Jurkat, Clone E6-1 (cell line): Measurements from ENCODE around the gene TSFM.

Source experiments
- DNase-seq: peaks from one replicate; pipeline ENCODE4 v3.0.0-alpha.2; 2011; ENCODE audit warnings: low read depth, low spot score
- H3K4me3 ChIP-seq: 2 replicates; pipeline ENCODE4 v1.5.1; 2011; ENCODE audit warnings: mild to moderate bottlenecking, low read length, control low read depth, moderate library complexity

Gene TSFM

GRCh38 chr12:57759360-57759980, 23.1 kb upstream of the TSFM start:
- DNase-seq, result peak; percentile 48
- H3K4me3 ChIP-seq, result no peak overlapping the region

GRCh38 chr12:57760347-57760982, 22.1 kb upstream of the TSFM start:
- no peak overlapping the region for H3K4me3 ChIP-seq
- no peak for DNase-seq

- H3K4me3 ChIP-seq, result no peak overlapping the region
- DNase-seq, result no peak
Measured at GRCh38 chr12:57761391-57761998, 21.1 kb upstream of the TSFM start.

- no peak for DNase-seq
- H3K4me3 ChIP-seq, result no peak overlapping the region
Measured at GRCh38 chr12:57762463-57762862, 20.1 kb upstream of the TSFM start.

GRCh38 chr12:57763881-57764661, 18.5 kb upstream of the TSFM start:
- no peak for DNase-seq
- H3K4me3 ChIP-seq, result no peak overlapping the region

- no peak overlapping the region for H3K4me3 ChIP-seq
- DNase-seq, result no peak
Measured at GRCh38 chr12:57764662-57765002, 18.0 kb upstream of the TSFM start.

GRCh38 chr12:57765003-57765697, 17.4 kb upstream of the TSFM start:
- DNase-seq, result no peak
- no peak overlapping the region for H3K4me3 ChIP-seq

GRCh38 chr12:57765698-57766463, 16.7 kb upstream of the TSFM start:
- H3K4me3 ChIP-seq, result no peak overlapping the region
- DNase-seq, result no peak

- no peak for DNase-seq
- H3K4me3 ChIP-seq, result no peak within 1 kb of the TSS
Measured at GRCh38 chr12:57766464-57767304, 15.9 kb upstream of the TSFM start, which contains the start of gene CYP27B1. CYP27B1 (minus strand) TSS chr12:57767078; CDS start chr12:57767041, 37 bp downstream.

- no peak for DNase-seq
Measured at GRCh38 chr12:57767305-57767698, 15.3 kb upstream of the TSFM start.

GRCh38 chr12:57767876-57768275, 14.7 kb upstream of the TSFM start:
- no peak overlapping the region for H3K4me3 ChIP-seq
- DNase-seq, result no peak

More at GRCh38 chr12:57767305-57767698, 15.3 kb upstream of the TSFM start:
- H3K4me3 ChIP-seq, result no peak overlapping the region

- DNase-seq, result no peak
- no peak overlapping the region for H3K4me3 ChIP-seq
Measured at GRCh38 chr12:57769594-57769993, 13.0 kb upstream of the TSFM start.

- no peak for DNase-seq
- H3K4me3 ChIP-seq, result peak overlapping the region; percentile 93
Measured at GRCh38 chr12:57770734-57771133, 11.9 kb upstream of the TSFM start.

- H3K4me3 ChIP-seq, result peak overlapping the region; percentile 93
- DNase-seq, result peak; percentile 92
Measured at GRCh38 chr12:57771236-57771872, 11.2 kb upstream of the TSFM start.

- peak; percentile 94 for DNase-seq
- peak within 1 kb of the TSS; percentile 93 for H3K4me3 ChIP-seq
Measured at GRCh38 chr12:57771873-57772428, 10.6 kb upstream of the TSFM start, which contains the start of gene METTL1. METTL1 (minus strand) TSS chr12:57772105; CDS start chr12:57772083, 22 bp downstream.

- peak within 1 kb of the TSS; percentile 93 for H3K4me3 ChIP-seq
- no peak for DNase-seq
Measured at GRCh38 chr12:57772429-57773322, 9.9 kb upstream of the TSFM start, which contains the start of gene EEF1AKMT3. EEF1AKMT3 (plus strand) TSS chr12:57772614; CDS start chr12:57772725, 111 bp downstream.
